Stomach (tissue), 4 donors: Measurements from ENCODE around the gene LPAR5.

Experiments used
- POLR2AphosphoS5 ChIP-seq, 3 donors: sonication (generic); formaldehyde crosslinking; IDR thresholded peaks; one replicate each; pipeline ENCODE4 v1.6.1; 2016; ENCODE audit warnings: antibody characterized with exemption in 3 of 3
- TF ChIP-seq, protein P1 (sequence below), 7 experiments: fragments of 450-650 bp in 4 of 7; fragments of 200-600 bp in 3 of 7; sonication (generic) in 3 of 7; IDR thresholded peaks; one replicate each; pipeline ENCODE4 v1.5.1; 2016 to 2019; ENCODE audit warnings: antibody characterized with exemption in 7 of 7, control low read depth in 2 of 7, mild to moderate bottlenecking in 1 of 7

DNA sequence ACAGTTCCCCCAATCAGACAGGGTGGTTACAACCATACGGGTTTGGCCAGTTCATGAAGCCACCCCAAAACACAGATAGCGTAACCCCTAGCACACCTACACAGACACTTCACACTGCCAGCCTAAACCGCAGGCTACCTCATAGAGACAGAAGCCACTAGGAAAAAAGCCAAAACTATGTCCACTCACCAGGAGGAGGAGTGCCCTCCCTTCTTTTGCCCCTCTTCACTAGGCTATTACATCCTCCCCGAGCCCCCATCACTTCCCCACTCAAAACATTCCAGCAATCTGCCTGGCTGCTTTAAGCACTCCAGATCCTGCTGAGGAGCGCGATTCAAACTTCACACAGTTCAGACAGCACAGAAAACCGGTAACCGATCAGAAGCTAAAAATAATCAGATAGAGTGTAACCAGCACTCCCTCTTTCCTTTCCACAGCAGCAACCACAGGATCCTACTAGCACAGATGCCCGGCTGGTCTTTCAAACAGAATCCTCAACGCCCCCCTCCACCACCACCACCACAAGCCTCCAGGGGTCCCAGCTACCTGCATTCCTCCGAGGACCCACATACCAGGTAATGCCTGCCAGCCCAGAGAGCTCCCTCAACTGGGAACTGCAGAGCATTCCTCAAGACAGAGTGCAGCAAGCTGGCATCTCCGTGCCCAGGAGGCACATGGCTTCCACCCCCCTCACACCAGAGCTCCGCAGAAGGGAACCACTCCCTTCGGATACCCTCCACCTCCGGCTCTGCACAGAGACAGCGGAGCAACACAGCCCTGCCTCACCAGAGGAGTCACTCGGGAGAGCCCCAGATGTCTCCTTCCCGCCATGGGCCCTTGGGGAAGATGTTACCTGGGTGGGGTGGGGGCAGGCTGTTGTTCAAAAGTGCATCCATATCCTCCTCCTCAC is 30.1 kb downstream of the LPAR5 start:
- TF ChIP-seq, protein P1, sequence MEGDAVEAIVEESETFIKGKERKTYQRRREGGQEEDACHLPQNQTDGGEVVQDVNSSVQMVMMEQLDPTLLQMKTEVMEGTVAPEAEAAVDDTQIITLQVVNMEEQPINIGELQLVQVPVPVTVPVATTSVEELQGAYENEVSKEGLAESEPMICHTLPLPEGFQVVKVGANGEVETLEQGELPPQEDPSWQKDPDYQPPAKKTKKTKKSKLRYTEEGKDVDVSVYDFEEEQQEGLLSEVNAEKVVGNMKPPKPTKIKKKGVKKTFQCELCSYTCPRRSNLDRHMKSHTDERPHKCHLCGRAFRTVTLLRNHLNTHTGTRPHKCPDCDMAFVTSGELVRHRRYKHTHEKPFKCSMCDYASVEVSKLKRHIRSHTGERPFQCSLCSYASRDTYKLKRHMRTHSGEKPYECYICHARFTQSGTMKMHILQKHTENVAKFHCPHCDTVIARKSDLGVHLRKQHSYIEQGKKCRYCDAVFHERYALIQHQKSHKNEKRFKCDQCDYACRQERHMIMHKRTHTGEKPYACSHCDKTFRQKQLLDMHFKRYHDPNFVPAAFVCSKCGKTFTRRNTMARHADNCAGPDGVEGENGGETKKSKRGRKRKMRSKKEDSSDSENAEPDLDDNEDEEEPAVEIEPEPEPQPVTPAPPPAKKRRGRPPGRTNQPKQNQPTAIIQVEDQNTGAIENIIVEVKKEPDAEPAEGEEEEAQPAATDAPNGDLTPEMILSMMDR (IDR thresholded peaks at IDR 0.05) = no peak
- TF ChIP-seq POLR2AphosphoS5 (IDR thresholded peaks at IDR 0.05) = no peak
